ENCODE measurements around the gene DLX6. TPM values are rescaled to one million over a fixed set of nuclear protein-coding genes. Genes with fewer than 3 reads are reported as not detected.

Gene DLX6
- total RNA-seq, 1 experiment from 2014 or later = 1.3 TPM

DNA sequence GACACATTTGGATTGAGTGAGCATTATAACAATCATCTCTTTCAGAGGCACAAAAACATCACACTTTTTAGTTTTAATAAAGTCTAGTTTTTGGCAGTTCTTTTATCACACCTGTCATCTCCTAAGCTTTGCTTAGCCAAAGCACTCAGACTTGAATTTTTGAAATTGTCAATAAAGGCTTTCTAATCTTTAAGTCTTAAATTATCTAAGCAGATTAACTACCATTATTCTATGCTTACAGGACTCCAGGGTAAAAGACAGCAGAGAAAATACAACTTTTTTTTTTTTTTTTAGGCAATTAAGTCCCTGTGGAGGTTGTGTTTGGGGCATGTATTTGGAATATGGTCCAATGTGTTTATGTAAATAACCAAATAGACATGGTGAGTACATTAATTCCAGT, 17.6 kb upstream of the DLX6 start:
- 0 out of 2 replicates have a peak, but pooled peaks cover 2% of the 10 kb centered on the region for H3K27me3 ChIP-seq (ENCODE audit: control insufficient read depth, insufficient read depth, low read length)
- ChIA-PET CTCF (interaction anchor here (0.7 kb wide), 1 partner anchor 957 kb away, joined by 4 read pairs; no protein-coding TSS in a partner anchor), POLR2A (no interaction called here)
- H3K9me3 ChIP-seq (ENCODE audit: control insufficient read depth, insufficient read depth, low read depth, low read length) = no peaks in the 10 kb centered on the region
- DNase-seq (ENCODE audit: low read depth, low spot score) (no peak), ATAC-seq (no peak)
- in situ Hi-C loops (cut with HindIII; ENCODE audit: low pct_unique_long_range_greater_than_20kb, low sequenced_read_pairs) = no loop called here
- H3K36me3 ChIP-seq (ENCODE audit: control insufficient read depth, insufficient read depth, low read length) = no peaks in the 10 kb centered on the region
- H3K4me3 ChIP-seq (ENCODE audit: low read depth in 2 of 2, low read length in 2 of 2) = no peak overlapping the region
- intact Hi-C loops (cut with micrococcal nuclease; ENCODE audit: unreplicated experiment) = no loop called here
- H3K4me1 ChIP-seq (ENCODE audit: control insufficient read depth, insufficient read depth, low read length) = no peaks in the 10 kb centered on the region
- TF ChIP-seq TCF7L2 (IDR thresholded peaks at IDR 0.05; ENCODE audit: low read depth, low read length) (no peak), POLR2AphosphoS5 (IDR thresholded peaks at IDR 0.05; ENCODE audit: low read depth, low read length) (no peak), SIN3A (IDR thresholded peaks at IDR 0.05; ENCODE audit: borderline replicate concordance, insufficient read depth, low read depth, low read length) (no peak), REST (IDR thresholded peaks at IDR 0.05; ENCODE audit: insufficient read depth in 1 of 2, low read depth in 2 of 2, low read length in 1 of 2) (no peak)
- TF ChIP-seq, protein P1, sequence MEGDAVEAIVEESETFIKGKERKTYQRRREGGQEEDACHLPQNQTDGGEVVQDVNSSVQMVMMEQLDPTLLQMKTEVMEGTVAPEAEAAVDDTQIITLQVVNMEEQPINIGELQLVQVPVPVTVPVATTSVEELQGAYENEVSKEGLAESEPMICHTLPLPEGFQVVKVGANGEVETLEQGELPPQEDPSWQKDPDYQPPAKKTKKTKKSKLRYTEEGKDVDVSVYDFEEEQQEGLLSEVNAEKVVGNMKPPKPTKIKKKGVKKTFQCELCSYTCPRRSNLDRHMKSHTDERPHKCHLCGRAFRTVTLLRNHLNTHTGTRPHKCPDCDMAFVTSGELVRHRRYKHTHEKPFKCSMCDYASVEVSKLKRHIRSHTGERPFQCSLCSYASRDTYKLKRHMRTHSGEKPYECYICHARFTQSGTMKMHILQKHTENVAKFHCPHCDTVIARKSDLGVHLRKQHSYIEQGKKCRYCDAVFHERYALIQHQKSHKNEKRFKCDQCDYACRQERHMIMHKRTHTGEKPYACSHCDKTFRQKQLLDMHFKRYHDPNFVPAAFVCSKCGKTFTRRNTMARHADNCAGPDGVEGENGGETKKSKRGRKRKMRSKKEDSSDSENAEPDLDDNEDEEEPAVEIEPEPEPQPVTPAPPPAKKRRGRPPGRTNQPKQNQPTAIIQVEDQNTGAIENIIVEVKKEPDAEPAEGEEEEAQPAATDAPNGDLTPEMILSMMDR (IDR thresholded peaks at IDR 0.05) = no peak
- BruUV-seq (replicated peaks) = no TSS peak
- no peak overlapping the region for H3K27ac ChIP-seq (ENCODE audit: low read length)

GRCh38 chr7:96989241-96989858, 16.0 kb upstream of the DLX6 start:
- TF ChIP-seq TCF7L2 (IDR thresholded peaks at IDR 0.05; ENCODE audit: low read depth, low read length) = no peak
- TF ChIP-seq REST (IDR thresholded peaks at IDR 0.05; ENCODE audit: insufficient read depth in 1 of 2, low read depth in 2 of 2, low read length in 1 of 2) = no peak
- TF ChIP-seq POLR2AphosphoS5 (IDR thresholded peaks at IDR 0.05; ENCODE audit: low read depth, low read length) = no peak
- TF ChIP-seq, protein P1 (IDR thresholded peaks at IDR 0.05) = no peak
- no peak for TF ChIP-seq SIN3A (IDR thresholded peaks at IDR 0.05; ENCODE audit: borderline replicate concordance, insufficient read depth, low read depth, low read length)
- intact Hi-C loops (cut with micrococcal nuclease; ENCODE audit: unreplicated experiment) = no loop called here
- DNase-seq (ENCODE audit: low read depth, low spot score) (no peak), ATAC-seq (no peak)
- ChIA-PET CTCF (no interaction called here), POLR2A (no interaction called here)
- Histone ChIP-seq H3K27me3 (ENCODE audit: control insufficient read depth, insufficient read depth, low read length) (0 out of 2 replicates have a peak, but pooled peaks cover 2% of the 10 kb centered on the region), H3K36me3 (ENCODE audit: control insufficient read depth, insufficient read depth, low read length) (no peaks in the 10 kb centered on the region), H3K4me3 (ENCODE audit: low read depth in 2 of 2, low read length in 2 of 2) (no peak overlapping the region), H3K27ac (ENCODE audit: low read length) (no peak overlapping the region), H3K9me3 (ENCODE audit: control insufficient read depth, insufficient read depth, low read depth, low read length) (no peaks in the 10 kb centered on the region), H3K4me1 (ENCODE audit: control insufficient read depth, insufficient read depth, low read length) (no peaks in the 10 kb centered on the region)
- no TSS peak for BruUV-seq (replicated peaks)
- in situ Hi-C loops (cut with HindIII; ENCODE audit: low pct_unique_long_range_greater_than_20kb, low sequenced_read_pairs) = no loop called here
